H9 (cell line): ENCODE results near the gene TNFRSF18. TPM values are rescaled to one million over a fixed set of nuclear protein-coding genes. Genes with fewer than 3 reads are reported as not detected.

ENCODE experiments used
- DNase-seq: peaks from one replicate; pipeline ENCODE4 v3.0.0-alpha.2; 2017
- H2AFZ ChIP-seq: one replicate; pipeline ENCODE4 v1.6.1; 2013; ENCODE audit warnings: mild to moderate bottlenecking, low read length, control low read depth, moderate library complexity
- H2AK5ac ChIP-seq: 2 replicates; pipeline ENCODE4 v1.6.1; 2013; ENCODE audit warnings: low read length, control low read depth, mixed read lengths; ENCODE audit not compliant: insufficient read length
- H2BK120ac ChIP-seq: one replicate; pipeline ENCODE4 v1.6.1; 2013; ENCODE audit warnings: low read depth, mild to moderate bottlenecking, low read length, control low read depth, inconsistent platforms; ENCODE audit not compliant: poor library complexity, severe bottlenecking
- H2BK12ac ChIP-seq: 2 replicates; pipeline ENCODE4 v1.6.1; 2013; ENCODE audit warnings: low read length, control low read depth, mixed read lengths, low read depth; ENCODE audit not compliant: insufficient read length
- H2BK15ac ChIP-seq: 2 replicates; pipeline ENCODE4 v1.6.1; 2013; ENCODE audit warnings: low read depth, low read length, control low read depth
- H2BK20ac ChIP-seq: one replicate; pipeline ENCODE4 v1.6.1; 2013; ENCODE audit warnings: low read depth, mild to moderate bottlenecking, low read length, control low read depth, inconsistent platforms; ENCODE audit not compliant: poor library complexity, severe bottlenecking
- H2BK5ac ChIP-seq: 2 replicates; pipeline ENCODE4 v1.6.1; 2013; ENCODE audit warnings: low read length, control low read depth, mixed read lengths; ENCODE audit not compliant: insufficient read length
- H3K14ac ChIP-seq: 2 replicates; pipeline ENCODE4 v1.6.1; 2013; ENCODE audit warnings: low read length, control low read depth; ENCODE audit not compliant: insufficient read depth
- H3K18ac ChIP-seq: 2 replicates; pipeline ENCODE4 v1.6.1; 2013; ENCODE audit warnings: low read depth, mild to moderate bottlenecking, mixed read lengths, low read length, control low read depth; ENCODE audit not compliant: insufficient read length
- H3K23ac ChIP-seq: 2 replicates; pipeline ENCODE4 v1.6.1; 2013; ENCODE audit warnings: low read length, control low read depth, mixed read lengths, low read depth; ENCODE audit not compliant: insufficient read length
- H3K23me2 ChIP-seq: 2 replicates; pipeline ENCODE4 v1.6.1; 2013; ENCODE audit warnings: low read depth, mild to moderate bottlenecking, mixed read lengths, low read length, control low read depth; ENCODE audit not compliant: insufficient read length, poor library complexity, severe bottlenecking
- H3K27ac ChIP-seq: 2 replicates; pipeline ENCODE4 v1.5.1; 2013; ENCODE audit warnings: low read length, control low read depth, mixed read lengths, low read depth; ENCODE audit not compliant: insufficient read length
- H3K27me3 ChIP-seq: 2 replicates; pipeline ENCODE4 v1.6.1; 2013; ENCODE audit warnings: low read length, control low read depth, inconsistent platforms; ENCODE audit not compliant: insufficient read depth
- H3K4ac ChIP-seq: 2 replicates; pipeline ENCODE4 v1.6.1; 2013; ENCODE audit warnings: low read depth, mild to moderate bottlenecking, control low read depth, inconsistent platforms, low read length, moderate library complexity
- H3K4me1 ChIP-seq: 2 replicates; pipeline ENCODE4 v1.6.1; 2013; ENCODE audit warnings: low read length, control low read depth, inconsistent platforms; ENCODE audit not compliant: insufficient read depth
- H3K4me2 ChIP-seq: 2 replicates; pipeline ENCODE4 v1.6.1; 2013; ENCODE audit warnings: low read length, control low read depth, mixed read lengths; ENCODE audit not compliant: insufficient read length, insufficient read depth
- H3K56ac ChIP-seq: 2 replicates; pipeline ENCODE4 v1.6.1; 2013; ENCODE audit warnings: low read depth, mild to moderate bottlenecking, mixed read lengths, low read length, control low read depth; ENCODE audit not compliant: insufficient read length
- H3K79me1 ChIP-seq: 2 replicates; pipeline ENCODE4 v1.6.1; 2013; ENCODE audit warnings: low read depth, mild to moderate bottlenecking, moderate library complexity, low read length, control low read depth, inconsistent platforms; ENCODE audit not compliant: insufficient read depth, poor library complexity, severe bottlenecking
- H3K79me2 ChIP-seq: 2 replicates; pipeline ENCODE4 v1.6.1; 2013; ENCODE audit warnings: low read length, control low read depth, inconsistent platforms; ENCODE audit not compliant: insufficient read depth
- H3K9ac ChIP-seq: 2 replicates; pipeline ENCODE4 v1.6.1; 2013; ENCODE audit warnings: low read length, control low read depth, mixed read lengths; ENCODE audit not compliant: insufficient read length; ENCODE audit errors: extremely low read depth
- H3K9me3 ChIP-seq: one replicate; pipeline ENCODE4 v1.6.1; 2013; ENCODE audit warnings: low read depth, low read length, inconsistent platforms; ENCODE audit not compliant: control insufficient read depth
- H3T11ph ChIP-seq: one replicate; pipeline ENCODE4 v1.6.1; 2013; ENCODE audit warnings: mild to moderate bottlenecking, low read length, control low read depth, inconsistent platforms
- H4K20me1 ChIP-seq: one replicate; pipeline ENCODE4 v1.6.1; 2013; ENCODE audit not compliant: control insufficient read depth, insufficient read length, insufficient read depth
- H4K5ac ChIP-seq: 2 replicates; pipeline ENCODE4 v1.6.1; 2013; ENCODE audit warnings: low read depth, mild to moderate bottlenecking, mixed read lengths, low read length, control low read depth; ENCODE audit not compliant: insufficient read length
- H4K8ac ChIP-seq: replicated peaks from 2 replicates; pipeline ENCODE4 v1.6.1; 2013; ENCODE audit warnings: low read length, control low read depth, mixed read lengths, low read depth; ENCODE audit not compliant: insufficient read length
- H4K91ac ChIP-seq: 2 replicates; pipeline ENCODE4 v1.6.1; 2013; ENCODE audit warnings: low read depth, mild to moderate bottlenecking, moderate library complexity, mixed read lengths, low read length, control low read depth; ENCODE audit not compliant: insufficient read length
- H3K27ac Mint-ChIP-seq, 3 experiments: 2 replicates in 2 of 3; 3 replicates in 1 of 3; pipeline ENCODE4 v1.8.0; 2020 to 2021; ENCODE audit warnings: mixed read lengths in 3 of 3, mild to moderate bottlenecking in 1 of 3, moderate library complexity in 1 of 3
- H3K27me3 Mint-ChIP-seq: 2 replicates; pipeline ENCODE4 v1.8.0; 2021; ENCODE audit warnings: low read depth, mild to moderate bottlenecking, moderate library complexity, mixed read lengths
- H3K36me3 Mint-ChIP-seq, 3 experiments: 2 replicates in 2 of 3; 3 replicates in 1 of 3; pipeline ENCODE4 v1.8.0; 2020 to 2021; ENCODE audit warnings: low read depth in 3 of 3, mixed read lengths in 3 of 3; ENCODE audit not compliant: insufficient read depth in 1 of 3
- H3K4me1 Mint-ChIP-seq, 2 experiments: 2 replicates each; pipeline ENCODE4 v1.8.0; 2020; ENCODE audit warnings: mixed read lengths in 2 of 2
- H3K4me3 Mint-ChIP-seq, 2 experiments: 2 replicates in 1 of 2; 3 replicates in 1 of 2; pipeline ENCODE4 v1.8.0; 2020 to 2021; ENCODE audit warnings: mild to moderate bottlenecking in 2 of 2, mixed read lengths in 2 of 2, moderate library complexity in 1 of 2
- H3K9me3 Mint-ChIP-seq, 2 experiments: 2 replicates in 1 of 2; 3 replicates in 1 of 2; pipeline ENCODE4 v1.8.0; 2020; ENCODE audit warnings: mild to moderate bottlenecking in 2 of 2, mixed read lengths in 2 of 2, moderate library complexity in 1 of 2
- CTCF ChIP-seq: fragments of 200-600 bp; sonication (generic); conservative IDR thresholded peaks from 3 replicates; pipeline ENCODE4 v1.8.0; 2021; ENCODE audit warnings: antibody characterized with exemption, mild to moderate bottlenecking
- WGBS: extraction: QIAGEN DNeasy Blood & Tissue Kit; methylation state at CpG from one replicate; pipeline ENCODE4 v1.1.7; 2013; ENCODE audit warnings: missing lambda C conversion rate, low lambda C conversion rate, mixed read lengths; ENCODE audit not compliant: insufficient read length; ENCODE audit errors: extremely low coverage; 5-methylcytosine and 5-hydroxymethylcytosine counted together
- total RNA-seq: library from RNA; stranded (reverse); gene quantifications from 2 replicates; pipeline ENCODE4 v1.2.1, GENCODE V29; 2021

Gene TNFRSF18
- total RNA-seq, 1 experiment from 2014 or later: 2.0 TPM

GRCh38 chr1:1236945-1237873 lies 30.8 kb upstream of the TNFRSF18 start:
- TF ChIP-seq CTCF: no peak
- H3K9me3 Mint-ChIP-seq: peaks cover 0 to 4% of the 10 kb centered on the region in 2 experiments; a peak in 1 of 5 replicates
- H3K4me1 Mint-ChIP-seq: peaks cover 8 to 21% of the 10 kb centered on the region in 2 experiments
- H3K4me1 ChIP-seq: no peaks in the 10 kb centered on the region
- no peaks in the 10 kb centered on the region for H3K27me3 ChIP-seq
- no peaks in the 10 kb centered on the region for H3K79me2 ChIP-seq
- H3K4me3 Mint-ChIP-seq: no peak overlapping the region
- no peak overlapping the region for H3K18ac ChIP-seq
- H4K20me1 ChIP-seq: no peaks in the 10 kb centered on the region
- H3K27ac ChIP-seq: no peak overlapping the region
- DNase-seq: no peak
- no peaks in the 10 kb centered on the region; the same call in 1 of the 2 replicates for H3K27me3 Mint-ChIP-seq
- H2BK5ac ChIP-seq: no peak overlapping the region
- no peak overlapping the region for H2BK20ac ChIP-seq
- no peak overlapping the region for H3T11ph ChIP-seq
- H3K4ac ChIP-seq: no peak overlapping the region
- no peaks in the 10 kb centered on the region for H3K9me3 ChIP-seq
- H2AK5ac ChIP-seq: no peak overlapping the region
- H2BK12ac ChIP-seq: no peak overlapping the region
- no peak overlapping the region for H3K56ac ChIP-seq
- H3K79me1 ChIP-seq: no peaks in the 10 kb centered on the region
- H3K14ac ChIP-seq: no peak overlapping the region; the same call in 1 of the 2 replicates
- peaks cover 12 to 17% (median 16%) of the 10 kb centered on the region in 3 experiments for H3K36me3 Mint-ChIP-seq
- no peak overlapping the region for H2BK15ac ChIP-seq
- H3K4me2 ChIP-seq: no peak overlapping the region
- no peak overlapping the region for H2AFZ ChIP-seq
- no peak overlapping the region; a peak in 1 of 7 replicates for H3K27ac Mint-ChIP-seq
- no CpG with 5 or more reads among the region's 34 CpGs for WGBS
- H3K23ac ChIP-seq: no peak overlapping the region
- H4K91ac ChIP-seq: no peak overlapping the region
- H2BK120ac ChIP-seq: no peak overlapping the region
- H3K9ac ChIP-seq: no peak overlapping the region
- no peak overlapping the region for H4K8ac ChIP-seq
- no peaks in the 10 kb centered on the region for H3K23me2 ChIP-seq
- H4K5ac ChIP-seq: no peak overlapping the region
